Stimulated activated memory B cell treated with anti-CD40 and anti-IgM and Interleukin-4, amounts not matched to agents 10 μg/mL and 1 μg/mL and 100 μg/mL, for 72 hours (primary cell): ENCODE data around the gene SH3BP5L.

Experiments
- ATAC-seq: fragments of 150-1000 bp; cut with Tn5 transposase; 2 replicates; pipeline ENCODE4 v1.10.0; 2021
- H3K27ac Mint-ChIP-seq: one replicate; pipeline ENCODE4 v1.8.0; 2022; ENCODE audit warnings: mild to moderate bottlenecking, mixed read lengths
- H3K27me3 Mint-ChIP-seq: one replicate; pipeline ENCODE4 v1.8.0; 2022; ENCODE audit warnings: mixed read lengths
- H3K36me3 Mint-ChIP-seq: one replicate; pipeline ENCODE4 v1.8.0; 2022; ENCODE audit warnings: mixed read lengths
- H3K4me1 Mint-ChIP-seq: one replicate; pipeline ENCODE4 v1.8.0; 2022; ENCODE audit warnings: mixed read lengths
- H3K4me3 Mint-ChIP-seq: one replicate; pipeline ENCODE4 v1.8.0; 2022; ENCODE audit warnings: mild to moderate bottlenecking, moderate library complexity, mixed read lengths
- H3K9me3 Mint-ChIP-seq: one replicate; pipeline ENCODE4 v1.8.0; 2022; ENCODE audit warnings: mixed read lengths

Gene SH3BP5L

GRCh38 chr1:248825909-248826760, at the start of gene SH3BP5L:
TSS of gene SH3BP5L (minus strand) at chr1:248825915. CDS start at chr1:248824935, 980 bp downstream.
- peak; percentile 95 for ATAC-seq
- H3K9me3 Mint-ChIP-seq, result no peaks in the 10 kb centered on the region
- peaks cover 21% of the 10 kb centered on the region for H3K36me3 Mint-ChIP-seq
- H3K27ac Mint-ChIP-seq, result peak within 1 kb of the TSS; percentile 91
- H3K4me3 Mint-ChIP-seq, result peak within 1 kb of the TSS; percentile 98
- peaks cover 58% of the 10 kb centered on the region for H3K4me1 Mint-ChIP-seq
- H3K27me3 Mint-ChIP-seq, result no peaks in the 10 kb centered on the region

GRCh38 chr1:248873993-248874533, 48.3 kb upstream of the SH3BP5L start:
- Mint-ChIP-seq H3K36me3 (no peaks in the 10 kb centered on the region), H3K27me3 (no peaks in the 10 kb centered on the region), H3K9me3 (no peaks in the 10 kb centered on the region), H3K4me3 (peak overlapping the region; percentile 98), H3K4me1 (peaks cover 21% of the 10 kb centered on the region), H3K27ac (peak overlapping the region; percentile 89)
- peak; percentile 85 for ATAC-seq

GRCh38 chr1:248873409-248873992, 47.8 kb upstream of the SH3BP5L start:
- ATAC-seq, result peak; percentile 92
- H3K27ac Mint-ChIP-seq, result peak overlapping the region; percentile 89
- H3K27me3 Mint-ChIP-seq, result no peaks in the 10 kb centered on the region
- no peaks in the 10 kb centered on the region for H3K36me3 Mint-ChIP-seq
- H3K4me3 Mint-ChIP-seq, result peak overlapping the region; percentile 98
- H3K9me3 Mint-ChIP-seq, result no peaks in the 10 kb centered on the region
- H3K4me1 Mint-ChIP-seq, result peaks cover 21% of the 10 kb centered on the region

GRCh38 chr1:248872752-248873408, 47.2 kb upstream of the SH3BP5L start:
- H3K36me3 Mint-ChIP-seq, result no peaks in the 10 kb centered on the region
- H3K4me3 Mint-ChIP-seq, result peak overlapping the region; percentile 98
- peaks cover 21% of the 10 kb centered on the region for H3K4me1 Mint-ChIP-seq
- peak overlapping the region; percentile 89 for H3K27ac Mint-ChIP-seq
- H3K27me3 Mint-ChIP-seq, result no peaks in the 10 kb centered on the region
- peak; percentile 58 for ATAC-seq
- no peaks in the 10 kb centered on the region for H3K9me3 Mint-ChIP-seq

- Mint-ChIP-seq H3K4me1 (peaks cover 14% of the 10 kb centered on the region), H3K27me3 (no peaks in the 10 kb centered on the region), H3K27ac (no peak overlapping the region), H3K9me3 (no peaks in the 10 kb centered on the region), H3K4me3 (no peak overlapping the region), H3K36me3 (no peaks in the 10 kb centered on the region)
- ATAC-seq, result no peak
Measured at GRCh38 chr1:248871837-248872401, 46.2 kb upstream of the SH3BP5L start.

- peak; percentile 76 for ATAC-seq
- H3K4me3 Mint-ChIP-seq, result peak overlapping the region; percentile 83
- H3K9me3 Mint-ChIP-seq, result no peaks in the 10 kb centered on the region
- H3K27ac Mint-ChIP-seq, result peak overlapping the region; percentile 80
- H3K27me3 Mint-ChIP-seq, result no peaks in the 10 kb centered on the region
- H3K4me1 Mint-ChIP-seq, result peaks cover 39% of the 10 kb centered on the region
- H3K36me3 Mint-ChIP-seq, result no peaks in the 10 kb centered on the region
Measured at GRCh38 chr1:248862998-248863881, 37.5 kb upstream of the SH3BP5L start.

GRCh38 chr1:248862695-248862997, 36.9 kb upstream of the SH3BP5L start:
- Mint-ChIP-seq H3K36me3 (no peaks in the 10 kb centered on the region), H3K4me1 (peaks cover 45% of the 10 kb centered on the region), H3K27me3 (no peaks in the 10 kb centered on the region), H3K9me3 (no peaks in the 10 kb centered on the region), H3K27ac (peak overlapping the region; percentile 80), H3K4me3 (peak overlapping the region; percentile 83)
- ATAC-seq, result peak; percentile 3

- no peak for ATAC-seq
- H3K36me3 Mint-ChIP-seq, result no peaks in the 10 kb centered on the region
- no peaks in the 10 kb centered on the region for H3K9me3 Mint-ChIP-seq
- no peaks in the 10 kb centered on the region for H3K27me3 Mint-ChIP-seq
- peak overlapping the region; percentile 6 for H3K27ac Mint-ChIP-seq
- H3K4me3 Mint-ChIP-seq, result no peak overlapping the region
- H3K4me1 Mint-ChIP-seq, result peaks cover 49% of the 10 kb centered on the region
Measured at GRCh38 chr1:248861616-248862015, 35.9 kb upstream of the SH3BP5L start.

- no peak for ATAC-seq
- Mint-ChIP-seq H3K27me3 (no peaks in the 10 kb centered on the region), H3K36me3 (peaks cover 7% of the 10 kb centered on the region), H3K27ac (peak overlapping the region; percentile 90), H3K4me1 (peaks cover 56% of the 10 kb centered on the region), H3K9me3 (no peaks in the 10 kb centered on the region), H3K4me3 (peak overlapping the region; percentile 94)
Measured at GRCh38 chr1:248860007-248860406, 34.3 kb upstream of the SH3BP5L start.

GRCh38 chr1:248858891-248859889, 33.5 kb upstream of the SH3BP5L start, which contains the start of gene ZNF692:
TSS of gene ZNF692 (minus strand) at chr1:248859085. CDS start at chr1:248858309, 776 bp downstream.
- Mint-ChIP-seq H3K4me3 (peak within 1 kb of the TSS; percentile 94), H3K27ac (peak within 1 kb of the TSS; percentile 90), H3K36me3 (peaks cover 7% of the 10 kb centered on the region), H3K9me3 (no peaks in the 10 kb centered on the region), H3K27me3 (no peaks in the 10 kb centered on the region), H3K4me1 (peaks cover 53% of the 10 kb centered on the region)
- ATAC-seq, result peak; percentile 94

- H3K36me3 Mint-ChIP-seq, result peaks cover 7% of the 10 kb centered on the region
- peak overlapping the region; percentile 90 for H3K27ac Mint-ChIP-seq
- H3K4me1 Mint-ChIP-seq, result peaks cover 45% of the 10 kb centered on the region
- peak; percentile 76 for ATAC-seq
- no peaks in the 10 kb centered on the region for H3K27me3 Mint-ChIP-seq
- H3K4me3 Mint-ChIP-seq, result peak overlapping the region; percentile 94
- no peaks in the 10 kb centered on the region for H3K9me3 Mint-ChIP-seq
Measured at GRCh38 chr1:248858096-248858890, 32.6 kb upstream of the SH3BP5L start.

- H3K9me3 Mint-ChIP-seq, result no peaks in the 10 kb centered on the region
- no peaks in the 10 kb centered on the region for H3K27me3 Mint-ChIP-seq
- peaks cover 7% of the 10 kb centered on the region for H3K36me3 Mint-ChIP-seq
- no peak for ATAC-seq
- H3K27ac Mint-ChIP-seq, result peak overlapping the region; percentile 90
- peaks cover 42% of the 10 kb centered on the region for H3K4me1 Mint-ChIP-seq
- H3K4me3 Mint-ChIP-seq, result peak overlapping the region; percentile 94
Measured at GRCh38 chr1:248857749-248858095, 32.0 kb upstream of the SH3BP5L start.

- Mint-ChIP-seq H3K4me3 (peak overlapping the region; percentile 94), H3K27ac (peak overlapping the region; percentile 90), H3K27me3 (no peaks in the 10 kb centered on the region), H3K4me1 (peaks cover 37% of the 10 kb centered on the region), H3K9me3 (no peaks in the 10 kb centered on the region), H3K36me3 (peaks cover 7% of the 10 kb centered on the region)
- no peak for ATAC-seq
Measured at GRCh38 chr1:248857201-248857600, 31.5 kb upstream of the SH3BP5L start.
